Ovary (tissue), 3 donors: ENCODE data around the gene FYCO1.

Experiments used
- EP300 ChIP-seq: sonication (generic); formaldehyde crosslinking; IDR thresholded peaks from one replicate; pipeline ENCODE4 v1.6.1; 2017; ENCODE audit warnings: antibody characterized with exemption
- TF ChIP-seq, protein P1 (sequence below), 3 donors: fragments of 450-650 bp in 2 of 3; fragments of 200-600 bp in 1 of 3; IDR thresholded peaks; one replicate each; pipeline versions ENCODE4 v1.5.1 to v1.8.0; 2016 to 2022; ENCODE audit warnings: antibody characterized with exemption in 3 of 3, mild to moderate bottlenecking in 1 of 3
- donor health status: DM: no; HTN: no; CAD: no.

DNA sequence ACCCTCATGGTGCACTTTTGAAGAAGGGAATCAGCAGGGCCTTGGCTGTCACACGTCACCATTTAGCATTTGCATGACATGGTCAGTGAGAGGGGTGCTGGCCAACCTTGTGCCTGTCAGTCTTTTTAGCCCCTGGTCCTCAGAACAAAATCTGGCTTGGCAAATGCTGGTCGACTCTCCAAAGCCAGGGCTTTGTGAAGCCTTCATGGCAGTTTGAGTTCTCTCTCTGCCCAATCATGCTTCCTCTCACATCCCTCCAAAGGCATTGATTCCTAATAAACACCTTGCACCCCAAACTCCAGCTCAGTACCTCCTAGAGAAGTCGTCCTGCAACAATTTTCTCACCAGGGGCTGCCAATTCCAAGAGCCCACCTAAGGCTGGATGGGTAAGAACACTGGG is 89.9 kb downstream of the FYCO1 start:
- TF ChIP-seq, protein P1, sequence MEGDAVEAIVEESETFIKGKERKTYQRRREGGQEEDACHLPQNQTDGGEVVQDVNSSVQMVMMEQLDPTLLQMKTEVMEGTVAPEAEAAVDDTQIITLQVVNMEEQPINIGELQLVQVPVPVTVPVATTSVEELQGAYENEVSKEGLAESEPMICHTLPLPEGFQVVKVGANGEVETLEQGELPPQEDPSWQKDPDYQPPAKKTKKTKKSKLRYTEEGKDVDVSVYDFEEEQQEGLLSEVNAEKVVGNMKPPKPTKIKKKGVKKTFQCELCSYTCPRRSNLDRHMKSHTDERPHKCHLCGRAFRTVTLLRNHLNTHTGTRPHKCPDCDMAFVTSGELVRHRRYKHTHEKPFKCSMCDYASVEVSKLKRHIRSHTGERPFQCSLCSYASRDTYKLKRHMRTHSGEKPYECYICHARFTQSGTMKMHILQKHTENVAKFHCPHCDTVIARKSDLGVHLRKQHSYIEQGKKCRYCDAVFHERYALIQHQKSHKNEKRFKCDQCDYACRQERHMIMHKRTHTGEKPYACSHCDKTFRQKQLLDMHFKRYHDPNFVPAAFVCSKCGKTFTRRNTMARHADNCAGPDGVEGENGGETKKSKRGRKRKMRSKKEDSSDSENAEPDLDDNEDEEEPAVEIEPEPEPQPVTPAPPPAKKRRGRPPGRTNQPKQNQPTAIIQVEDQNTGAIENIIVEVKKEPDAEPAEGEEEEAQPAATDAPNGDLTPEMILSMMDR (IDR thresholded peaks at IDR 0.05) = no peak
- TF ChIP-seq EP300 = no peak
